KMS-11 (cell line): ENCODE measurements around the gene MPPED2.

ENCODE experiments used
- H2AFZ ChIP-seq: fragments of 200-600 bp; sonication (generic); 2 replicates; pipeline ENCODE4 v1.6.1; 2016; ENCODE audit warnings: antibody characterized with exemption, mixed run types, low read depth
- H3K27ac ChIP-seq: fragments of 200-600 bp; sonication (generic); 2 replicates; pipeline ENCODE4 v1.6.1; 2016; ENCODE audit warnings: mild to moderate bottlenecking, mixed run types
- H3K27me3 ChIP-seq: fragments of 200-600 bp; sonication (generic); 2 replicates; pipeline ENCODE4 v1.6.1; 2017; ENCODE audit warnings: mild to moderate bottlenecking, low read depth, mixed run types, moderate library complexity; ENCODE audit not compliant: insufficient read depth
- H3K36me3 ChIP-seq: fragments of 200-600 bp; sonication (generic); 2 replicates; pipeline ENCODE4 v1.6.1; 2017; ENCODE audit warnings: mild to moderate bottlenecking, mixed run types; ENCODE audit not compliant: insufficient read depth
- H3K4me1 ChIP-seq: fragments of 200-600 bp; sonication (generic); 2 replicates; pipeline ENCODE4 v1.6.1; 2016; ENCODE audit warnings: mild to moderate bottlenecking, low read depth, mixed run types; ENCODE audit not compliant: poor library complexity, severe bottlenecking
- H3K4me2 ChIP-seq: fragments of 200-600 bp; sonication (generic); 2 replicates; pipeline ENCODE4 v1.7.0; 2016; ENCODE audit warnings: mild to moderate bottlenecking, mixed run types
- H3K4me3 ChIP-seq: fragments of 200-600 bp; sonication (generic); IDR thresholded peaks from 2 replicates; pipeline ENCODE4 v1.6.1; 2017; ENCODE audit warnings: low read depth, low read length, mixed read lengths; ENCODE audit not compliant: insufficient read depth
- H3K79me2 ChIP-seq: fragments of 200-600 bp; sonication (generic); 2 replicates; pipeline ENCODE4 v1.6.1; 2016; ENCODE audit warnings: low read depth, mixed run types; ENCODE audit not compliant: insufficient read depth
- H3K9ac ChIP-seq: fragments of 200-600 bp; sonication (generic); 2 replicates; pipeline ENCODE4 v1.6.1; 2016; ENCODE audit warnings: mild to moderate bottlenecking, mixed run types
- H4K20me1 ChIP-seq: fragments of 200-600 bp; sonication (generic); 2 replicates; pipeline ENCODE4 v1.6.1; 2016; ENCODE audit warnings: mild to moderate bottlenecking, mixed run types; ENCODE audit not compliant: insufficient read depth
- TF ChIP-seq, protein P1 (sequence below): fragments of 200-600 bp; sonication (generic); conservative IDR thresholded peaks from 2 replicates; pipeline ENCODE4 v1.6.1; 2017; ENCODE audit warnings: low read depth, mild to moderate bottlenecking, antibody characterized with exemption, low read length, moderate library complexity, mixed read lengths

MPPED2 gene

DNA sequence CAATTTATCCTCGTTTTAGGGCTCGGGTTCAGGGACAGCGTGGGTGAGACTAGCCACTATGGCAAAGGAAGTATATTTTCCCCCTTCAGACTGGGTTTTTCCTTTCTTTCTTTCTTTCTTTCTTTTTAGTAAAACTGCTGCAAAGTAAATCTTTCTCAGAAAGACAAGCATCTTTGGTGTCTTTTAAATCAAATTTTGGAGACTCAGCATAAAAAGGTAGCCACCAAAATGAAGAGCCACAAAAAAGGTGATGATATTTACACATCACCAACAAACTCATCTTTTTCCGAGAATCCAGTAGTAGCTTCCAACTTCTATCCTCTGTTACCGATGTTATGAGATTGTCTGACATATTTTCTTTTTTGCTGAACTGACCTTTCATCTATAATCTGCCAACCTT is 88.6 kb downstream of the MPPED2 start:
- Histone ChIP-seq H2AFZ (no peak overlapping the region), H3K9ac (no peak overlapping the region), H3K27ac (no peak overlapping the region), H3K27me3 (no peaks in the 10 kb centered on the region), H3K4me2 (no peak overlapping the region), H3K36me3 (no peaks in the 10 kb centered on the region), H4K20me1 (no peaks in the 10 kb centered on the region), H3K79me2 (no peaks in the 10 kb centered on the region), H3K4me1 (no peaks in the 10 kb centered on the region), H3K4me3 (no peak overlapping the region)
- TF ChIP-seq, protein P1, sequence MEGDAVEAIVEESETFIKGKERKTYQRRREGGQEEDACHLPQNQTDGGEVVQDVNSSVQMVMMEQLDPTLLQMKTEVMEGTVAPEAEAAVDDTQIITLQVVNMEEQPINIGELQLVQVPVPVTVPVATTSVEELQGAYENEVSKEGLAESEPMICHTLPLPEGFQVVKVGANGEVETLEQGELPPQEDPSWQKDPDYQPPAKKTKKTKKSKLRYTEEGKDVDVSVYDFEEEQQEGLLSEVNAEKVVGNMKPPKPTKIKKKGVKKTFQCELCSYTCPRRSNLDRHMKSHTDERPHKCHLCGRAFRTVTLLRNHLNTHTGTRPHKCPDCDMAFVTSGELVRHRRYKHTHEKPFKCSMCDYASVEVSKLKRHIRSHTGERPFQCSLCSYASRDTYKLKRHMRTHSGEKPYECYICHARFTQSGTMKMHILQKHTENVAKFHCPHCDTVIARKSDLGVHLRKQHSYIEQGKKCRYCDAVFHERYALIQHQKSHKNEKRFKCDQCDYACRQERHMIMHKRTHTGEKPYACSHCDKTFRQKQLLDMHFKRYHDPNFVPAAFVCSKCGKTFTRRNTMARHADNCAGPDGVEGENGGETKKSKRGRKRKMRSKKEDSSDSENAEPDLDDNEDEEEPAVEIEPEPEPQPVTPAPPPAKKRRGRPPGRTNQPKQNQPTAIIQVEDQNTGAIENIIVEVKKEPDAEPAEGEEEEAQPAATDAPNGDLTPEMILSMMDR = no peak

DNA sequence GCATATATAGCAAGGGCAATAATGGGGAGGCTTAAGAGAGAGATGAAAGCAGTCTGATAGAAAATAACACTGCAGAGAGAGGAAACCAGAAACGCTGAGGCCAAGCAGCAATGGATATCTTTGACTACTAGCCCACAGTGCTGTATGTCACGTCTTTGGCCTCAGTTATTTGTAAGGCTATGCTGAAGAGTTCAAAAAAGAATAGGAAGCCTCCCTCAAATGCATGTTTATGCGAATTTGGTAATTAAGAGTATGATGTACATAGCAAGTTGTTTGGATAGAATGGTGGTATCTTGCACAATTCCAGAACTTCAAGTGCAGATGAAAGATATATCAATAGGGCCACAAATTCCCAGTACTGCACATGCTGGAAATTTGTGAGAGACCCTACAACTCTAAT is 89.2 kb downstream of the MPPED2 start:
- no peak overlapping the region for H3K4me3 ChIP-seq
- no peaks in the 10 kb centered on the region for H3K4me1 ChIP-seq
- no peaks in the 10 kb centered on the region for H3K27me3 ChIP-seq
- no peak overlapping the region for H2AFZ ChIP-seq
- H3K36me3 ChIP-seq = no peaks in the 10 kb centered on the region
- no peak overlapping the region for H3K27ac ChIP-seq
- no peaks in the 10 kb centered on the region for H3K79me2 ChIP-seq
- no peak overlapping the region for H3K9ac ChIP-seq
- H4K20me1 ChIP-seq = no peaks in the 10 kb centered on the region
- TF ChIP-seq, protein P1 = no peak
- no peak overlapping the region for H3K4me2 ChIP-seq

DNA sequence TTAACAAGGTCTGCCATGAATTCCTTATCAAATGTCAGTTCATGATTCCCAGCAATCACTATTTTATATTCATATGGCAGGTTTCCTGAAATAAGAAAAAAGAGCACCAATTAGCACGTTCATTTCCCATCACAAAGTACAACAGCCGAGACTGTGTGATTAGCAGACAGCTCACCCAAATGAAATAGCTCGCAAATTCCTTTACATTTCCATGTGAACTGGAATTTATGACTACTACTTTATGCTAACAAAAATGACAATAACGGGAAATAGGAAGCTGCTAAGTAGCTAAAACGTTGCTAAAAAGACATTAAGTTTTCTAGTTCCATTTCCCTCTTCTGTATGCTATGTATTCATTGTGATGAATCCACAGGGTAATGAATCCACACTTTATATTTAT is 90.7 kb downstream of the MPPED2 start:
- H2AFZ ChIP-seq = no peak overlapping the region

DNA sequence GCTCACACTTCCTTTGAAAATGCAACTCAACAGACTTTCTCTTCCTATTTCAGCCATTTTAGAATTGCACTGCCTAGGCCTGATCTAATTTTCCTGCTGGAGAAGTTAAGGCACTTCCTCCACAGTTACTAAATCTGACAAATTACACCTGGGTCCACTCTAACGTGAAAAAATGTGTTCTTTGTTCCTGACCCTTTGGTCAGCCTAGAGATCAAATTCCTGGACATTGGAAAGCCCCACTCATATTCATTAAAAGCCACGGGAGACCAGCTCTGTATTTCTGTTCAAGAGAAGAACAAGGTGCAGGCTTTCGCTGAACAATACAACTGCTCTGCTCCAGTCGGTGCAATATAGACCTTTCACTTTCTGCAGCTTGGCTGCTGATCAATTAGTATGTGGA is 96.6 kb downstream of the MPPED2 start:
- H3K36me3 ChIP-seq = no peaks in the 10 kb centered on the region
- no peaks in the 10 kb centered on the region for H4K20me1 ChIP-seq
- H3K4me2 ChIP-seq = no peak overlapping the region
- no peak overlapping the region for H3K9ac ChIP-seq
- no peaks in the 10 kb centered on the region for H3K79me2 ChIP-seq
- no peaks in the 10 kb centered on the region for H3K4me1 ChIP-seq
- H2AFZ ChIP-seq = no peak overlapping the region
- no peaks in the 10 kb centered on the region for H3K27me3 ChIP-seq
- TF ChIP-seq, protein P1 = no peak
- H3K27ac ChIP-seq = no peak overlapping the region
- H3K4me3 ChIP-seq = no peak overlapping the region

More for the DNA sequence above, 90.7 kb downstream of the MPPED2 start:
- H3K27me3 ChIP-seq = no peaks in the 10 kb centered on the region
- H3K36me3 ChIP-seq = no peaks in the 10 kb centered on the region
- H3K4me3 ChIP-seq = no peak overlapping the region
- no peak overlapping the region for H3K4me2 ChIP-seq
- no peak overlapping the region for H3K9ac ChIP-seq
- H3K79me2 ChIP-seq = no peaks in the 10 kb centered on the region
- H3K4me1 ChIP-seq = no peaks in the 10 kb centered on the region
- no peaks in the 10 kb centered on the region for H4K20me1 ChIP-seq
- TF ChIP-seq, protein P1 = no peak
- H3K27ac ChIP-seq = no peak overlapping the region

DNA sequence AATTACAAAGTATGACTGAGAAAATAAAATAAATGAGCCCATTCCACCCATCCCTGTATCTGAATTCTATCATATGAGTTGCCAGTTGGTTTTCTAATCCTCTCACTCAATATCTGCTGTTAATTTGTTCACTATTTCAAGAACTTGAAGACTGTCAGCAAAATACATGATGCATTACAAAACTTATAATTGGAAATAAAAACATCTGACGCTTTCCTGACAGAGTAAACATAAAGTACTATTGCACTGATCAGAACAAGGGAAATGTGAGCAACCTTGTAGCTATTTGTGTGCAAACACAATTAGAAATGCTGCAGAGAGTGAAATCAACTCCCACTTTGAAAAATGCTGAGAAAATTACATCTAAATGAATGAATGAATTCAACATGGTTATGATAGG is 97.1 kb downstream of the MPPED2 start:
- Histone ChIP-seq H3K4me2 (no peak overlapping the region), H3K27ac (no peak overlapping the region), H2AFZ (no peak overlapping the region), H3K9ac (no peak overlapping the region), H4K20me1 (no peaks in the 10 kb centered on the region), H3K4me1 (no peaks in the 10 kb centered on the region), H3K27me3 (no peaks in the 10 kb centered on the region), H3K4me3 (no peak overlapping the region), H3K79me2 (no peaks in the 10 kb centered on the region), H3K36me3 (no peaks in the 10 kb centered on the region)
- TF ChIP-seq, protein P1 = no peak
